Measurements from ENCODE around the gene PPP6R2. TPM values are rescaled to one million over a fixed set of nuclear protein-coding genes. Genes with fewer than 3 reads are reported as not detected.

Gene PPP6R2
- total and polyA plus RNA-seq, 2 of the 4 experiments (the other 2 are of a cell fraction) = 49.2 to 51.6 TPM

DNA sequence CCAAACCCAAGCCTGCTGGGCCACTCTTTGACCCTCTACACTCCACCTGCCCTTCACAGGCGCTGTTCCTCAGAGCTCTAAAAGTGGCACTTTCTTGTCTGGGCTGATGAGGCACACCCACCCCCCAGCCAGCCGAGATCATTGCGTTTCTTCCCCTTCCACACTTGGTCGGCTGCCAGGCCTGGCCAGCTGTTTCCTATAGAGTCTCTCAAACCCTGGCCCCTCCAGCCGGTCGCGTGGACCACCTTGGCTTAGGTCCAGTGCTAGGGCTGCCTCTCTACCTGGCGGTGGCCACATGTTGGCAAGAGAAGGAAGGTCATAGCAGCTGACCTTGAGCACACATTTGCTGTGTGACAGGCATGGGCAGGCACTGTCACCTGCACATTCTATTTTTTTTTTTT lies 60.6 kb downstream of the PPP6R2 start:
- Histone ChIP-seq H2BK15ac (ENCODE audit: low read depth, low read length) (no peak overlapping the region), H2BK120ac (ENCODE audit: low read depth, low read length) (no peak overlapping the region), H3K23ac (ENCODE audit: low read depth, low read length) (no peak overlapping the region), H4K5ac (ENCODE audit: low read depth, low read length) (no peak overlapping the region), H3K9ac (ENCODE audit: low read depth, low read length) (no peak overlapping the region), H3K9me3 (ENCODE audit: control insufficient read depth, insufficient read depth, low read length) (no peaks in the 10 kb centered on the region), H2BK5ac (ENCODE audit: low read depth, low read length, poor library complexity, severe bottlenecking) (no peak overlapping the region), H3K27ac (ENCODE audit: insufficient read depth, low read length) (no peak overlapping the region), H3K36me3 (ENCODE audit: control insufficient read depth, insufficient read depth, low read length) (peaks cover 23% of the 10 kb centered on the region), H3K56ac (ENCODE audit: extremely low read depth, insufficient read depth, low read length) (no peak overlapping the region), H3K9me1 (ENCODE audit: insufficient read depth, low read length) (peaks cover 10% of the 10 kb centered on the region; the same call in 1 of the 2 replicates), H4K20me1 (ENCODE audit: insufficient read depth, low read length) (peaks cover 23% of the 10 kb centered on the region), H3K79me1 (ENCODE audit: low read depth in 1 of 2, low read length in 2 of 2) (peaks cover 10 to 58% of the 10 kb centered on the region in 2 experiments), H2AK5ac (ENCODE audit: low read depth, low read length) (no peak overlapping the region), H4K8ac (ENCODE audit: low read depth in 2 of 2, low read length in 2 of 2) (no peak overlapping the region), H2AK9ac (replicated peaks; ENCODE audit: low read depth, low read length, poor library complexity) (no peak overlapping the region), H2BK20ac (ENCODE audit: low read depth, low read length) (no peak overlapping the region), H3K14ac (replicated peaks; ENCODE audit: low read depth, low read length) (no peak overlapping the region), H3K4me1 (ENCODE audit: control insufficient read depth, insufficient read depth, low read length) (peaks cover 3% of the 10 kb centered on the region; the same call in 1 of the 2 replicates), H3K4me2 (ENCODE audit: low read depth, low read length) (no peak overlapping the region), H3K18ac (ENCODE audit: low read depth, low read length) (no peak overlapping the region), H2AFZ (replicated peaks; ENCODE audit: low read length, poor library complexity) (no peak overlapping the region), H3K27me3 (ENCODE audit: control insufficient read depth, insufficient read depth, low read length) (no peaks in the 10 kb centered on the region), H3K4ac (ENCODE audit: low read depth, low read length) (no peak overlapping the region), H4K91ac (ENCODE audit: insufficient read depth, low read depth, low read length) (no peak overlapping the region), H3K4me3 (ENCODE audit: insufficient read depth, low read depth, low read length) (no peak overlapping the region)
- ChIA-PET POLR2A (ENCODE audit: unreplicated experiment) (no interaction called here), CTCF (no interaction called here)
- no TSS peak for BruUV-seq (replicated peaks)
- dilution Hi-C loops (cut with HindIII; ENCODE audit: low sequenced_read_pairs, unreplicated experiment) = no loop called here
- in situ Hi-C loops (cut with MboI; ENCODE audit: low sequenced_read_pairs) = no loop called here
- 30% methylated on average over 7 of the region's 8 CpGs; no CpG with 5 or more reads in 1 of the 2 experiments for WGBS, 2 experiments (ENCODE audit: extremely low coverage in 2 of 2, insufficient read length in 1 of 2)
- TF ChIP-seq MXI1 (IDR thresholded peaks at IDR 0.05; ENCODE audit: borderline replicate concordance, low read depth, low read length) (no peak), NFE2L2 (IDR thresholded peaks at IDR 0.05; ENCODE audit: low read depth, low read length) (no peak), MAFK (IDR thresholded peaks at IDR 0.05; ENCODE audit: low read depth, low read length) (no peak), MAZ (IDR thresholded peaks at IDR 0.05; ENCODE audit: borderline replicate concordance, low read depth, low read length) (no peak), FOS (IDR thresholded peaks at IDR 0.05; ENCODE audit: low read depth, low read length) (no peak), CEBPB (IDR thresholded peaks at IDR 0.05; ENCODE audit: low read depth, low read length) (no peak), SMC3 (IDR thresholded peaks at IDR 0.05; ENCODE audit: low read depth, low read length) (no peak), CHD1 (IDR thresholded peaks at IDR 0.05; ENCODE audit: low read depth, low read length) (no peak), RAD21 (IDR thresholded peaks at IDR 0.05; ENCODE audit: low read length) (no peak), POLR2A (IDR thresholded peaks at IDR 0.05; ENCODE audit: low read depth, low read length) (no peak), BHLHE40 (IDR thresholded peaks at IDR 0.05; ENCODE audit: low read depth, low read length) (no peak), RCOR1 (IDR thresholded peaks at IDR 0.05; ENCODE audit: insufficient replicate concordance, low read length) (no peak), RFX5 (IDR thresholded peaks at IDR 0.05; ENCODE audit: low read depth, low read length) (no peak)
- TF ChIP-seq, protein P1, sequence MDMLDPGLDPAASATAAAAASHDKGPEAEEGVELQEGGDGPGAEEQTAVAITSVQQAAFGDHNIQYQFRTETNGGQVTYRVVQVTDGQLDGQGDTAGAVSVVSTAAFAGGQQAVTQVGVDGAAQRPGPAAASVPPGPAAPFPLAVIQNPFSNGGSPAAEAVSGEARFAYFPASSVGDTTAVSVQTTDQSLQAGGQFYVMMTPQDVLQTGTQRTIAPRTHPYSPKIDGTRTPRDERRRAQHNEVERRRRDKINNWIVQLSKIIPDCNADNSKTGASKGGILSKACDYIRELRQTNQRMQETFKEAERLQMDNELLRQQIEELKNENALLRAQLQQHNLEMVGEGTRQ (IDR thresholded peaks at IDR 0.05; ENCODE audit: low read depth, low read length) = no peak
- TF ChIP-seq, protein P2, sequence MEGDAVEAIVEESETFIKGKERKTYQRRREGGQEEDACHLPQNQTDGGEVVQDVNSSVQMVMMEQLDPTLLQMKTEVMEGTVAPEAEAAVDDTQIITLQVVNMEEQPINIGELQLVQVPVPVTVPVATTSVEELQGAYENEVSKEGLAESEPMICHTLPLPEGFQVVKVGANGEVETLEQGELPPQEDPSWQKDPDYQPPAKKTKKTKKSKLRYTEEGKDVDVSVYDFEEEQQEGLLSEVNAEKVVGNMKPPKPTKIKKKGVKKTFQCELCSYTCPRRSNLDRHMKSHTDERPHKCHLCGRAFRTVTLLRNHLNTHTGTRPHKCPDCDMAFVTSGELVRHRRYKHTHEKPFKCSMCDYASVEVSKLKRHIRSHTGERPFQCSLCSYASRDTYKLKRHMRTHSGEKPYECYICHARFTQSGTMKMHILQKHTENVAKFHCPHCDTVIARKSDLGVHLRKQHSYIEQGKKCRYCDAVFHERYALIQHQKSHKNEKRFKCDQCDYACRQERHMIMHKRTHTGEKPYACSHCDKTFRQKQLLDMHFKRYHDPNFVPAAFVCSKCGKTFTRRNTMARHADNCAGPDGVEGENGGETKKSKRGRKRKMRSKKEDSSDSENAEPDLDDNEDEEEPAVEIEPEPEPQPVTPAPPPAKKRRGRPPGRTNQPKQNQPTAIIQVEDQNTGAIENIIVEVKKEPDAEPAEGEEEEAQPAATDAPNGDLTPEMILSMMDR (conservative IDR thresholded peaks at IDR 0.05; ENCODE audit: low read depth, low read length) = no peak
- TF ChIP-seq, protein P3, sequence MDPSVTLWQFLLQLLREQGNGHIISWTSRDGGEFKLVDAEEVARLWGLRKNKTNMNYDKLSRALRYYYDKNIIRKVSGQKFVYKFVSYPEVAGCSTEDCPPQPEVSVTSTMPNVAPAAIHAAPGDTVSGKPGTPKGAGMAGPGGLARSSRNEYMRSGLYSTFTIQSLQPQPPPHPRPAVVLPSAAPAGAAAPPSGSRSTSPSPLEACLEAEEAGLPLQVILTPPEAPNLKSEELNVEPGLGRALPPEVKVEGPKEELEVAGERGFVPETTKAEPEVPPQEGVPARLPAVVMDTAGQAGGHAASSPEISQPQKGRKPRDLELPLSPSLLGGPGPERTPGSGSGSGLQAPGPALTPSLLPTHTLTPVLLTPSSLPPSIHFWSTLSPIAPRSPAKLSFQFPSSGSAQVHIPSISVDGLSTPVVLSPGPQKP (IDR thresholded peaks at IDR 0.05; ENCODE audit: borderline replicate concordance, low read depth, low read length) = no peak
- DNase-seq (no peak), ATAC-seq (ENCODE audit: low read depth) (no peak; the same call in 1 of the 2 replicates)
- intact Hi-C loops (cut with micrococcal nuclease) = no loop called here
